Stimulated activated CD4-positive, alpha-beta T cell treated with anti-CD3 and anti-CD28 coated beads, TNF-alpha, amount 100 ng/mL, for 24 hours (primary cell): ENCODE results near the gene GCGR.

ENCODE experiments used
- DNase-seq, 3 experiments: peaks; one replicate each; pipeline ENCODE4 v3.0.0-alpha.2; 2020; ENCODE audit warnings: low read depth in 3 of 3

The GCGR gene

DNA sequence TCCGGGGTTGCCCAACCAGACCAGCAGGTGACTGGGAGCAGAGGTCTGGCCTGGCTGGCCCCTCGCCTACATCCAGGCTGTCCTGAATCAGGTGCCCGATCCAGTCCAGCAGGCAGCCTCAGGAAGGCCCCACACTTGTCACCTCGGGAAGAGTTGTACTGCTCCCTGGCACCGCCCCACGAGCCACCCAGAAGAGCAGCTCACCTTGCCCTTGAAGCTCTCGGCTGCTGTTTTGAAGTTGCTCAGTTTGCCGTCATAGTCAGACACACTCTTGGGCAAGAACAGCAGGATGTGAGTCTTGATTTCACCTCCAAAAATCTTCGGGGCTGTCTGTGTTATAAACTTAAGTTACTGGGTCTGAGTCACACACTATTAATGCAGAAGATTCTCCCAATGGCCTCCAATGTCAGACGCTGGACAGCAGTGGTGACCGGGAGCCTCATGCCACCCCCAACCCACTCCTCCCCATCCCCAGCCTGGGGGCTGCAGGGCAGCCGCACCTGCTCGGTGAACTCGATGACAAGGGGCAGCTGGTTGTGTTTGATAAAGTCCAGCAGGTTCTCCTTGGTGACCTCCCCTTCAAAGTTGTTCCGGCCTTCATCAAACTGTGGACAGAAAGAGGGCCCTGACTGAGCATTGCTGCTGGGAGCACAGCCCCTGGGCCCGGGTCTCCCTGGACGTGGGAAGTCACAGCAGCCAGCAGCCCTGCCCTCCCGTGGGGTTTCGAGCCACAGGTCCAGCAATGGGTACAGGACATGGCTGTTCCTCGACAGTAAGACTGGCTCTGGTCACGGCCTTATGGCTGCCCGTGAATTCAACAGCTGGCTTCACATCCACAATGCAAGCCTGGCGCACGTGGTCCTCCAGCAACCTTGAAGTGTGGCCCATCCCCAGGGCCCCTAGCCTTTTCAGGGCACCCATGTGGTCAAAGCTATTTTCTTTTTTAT is 43.1 kb downstream of the GCGR start:
- no peak for DNase-seq

GRCh38 chr17:81849457-81849856 is 45.5 kb downstream of the GCGR start:
- DNase-seq, result no peak

DNA sequence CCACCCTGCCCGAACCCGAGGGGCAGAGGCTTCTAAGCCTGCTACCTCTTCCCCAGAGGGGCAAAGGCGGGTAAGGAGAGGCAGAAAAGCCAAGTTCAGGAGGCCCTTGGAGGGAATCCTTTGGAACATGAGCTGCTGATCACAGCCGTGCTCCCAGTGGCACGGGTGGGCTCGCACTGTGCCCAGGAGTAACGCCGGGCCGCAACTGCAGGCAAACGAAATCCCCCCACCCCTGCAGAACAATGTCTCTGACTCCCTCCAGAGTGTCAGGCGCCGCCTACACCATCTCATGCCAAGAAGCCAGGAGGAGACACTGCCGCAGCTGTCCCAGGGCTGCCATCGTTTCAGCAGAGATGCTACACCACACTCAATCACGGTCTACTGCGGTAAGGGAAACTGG is 47.5 kb downstream of the GCGR start:
- DNase-seq, result no peak

DNA sequence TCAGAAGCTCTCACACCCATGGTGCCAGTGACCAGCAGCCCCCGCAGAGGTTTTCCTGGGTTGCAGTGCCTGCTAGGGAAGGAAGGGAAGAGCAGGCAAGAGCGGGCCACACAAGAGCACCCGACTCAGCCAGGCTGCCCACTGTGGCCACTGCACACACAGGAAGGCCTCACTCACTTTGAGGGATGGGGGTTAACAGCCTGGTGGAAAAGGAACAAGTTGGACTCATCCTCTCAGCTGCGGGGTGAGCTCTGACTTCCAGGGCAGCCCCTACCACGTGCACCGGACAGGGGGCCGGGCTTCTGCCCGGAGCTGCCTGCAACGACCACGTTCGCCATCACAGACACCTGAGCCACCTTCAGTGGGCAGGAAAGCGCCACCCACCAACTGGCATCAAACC is 48.3 kb downstream of the GCGR start:
- no peak for DNase-seq

DNA sequence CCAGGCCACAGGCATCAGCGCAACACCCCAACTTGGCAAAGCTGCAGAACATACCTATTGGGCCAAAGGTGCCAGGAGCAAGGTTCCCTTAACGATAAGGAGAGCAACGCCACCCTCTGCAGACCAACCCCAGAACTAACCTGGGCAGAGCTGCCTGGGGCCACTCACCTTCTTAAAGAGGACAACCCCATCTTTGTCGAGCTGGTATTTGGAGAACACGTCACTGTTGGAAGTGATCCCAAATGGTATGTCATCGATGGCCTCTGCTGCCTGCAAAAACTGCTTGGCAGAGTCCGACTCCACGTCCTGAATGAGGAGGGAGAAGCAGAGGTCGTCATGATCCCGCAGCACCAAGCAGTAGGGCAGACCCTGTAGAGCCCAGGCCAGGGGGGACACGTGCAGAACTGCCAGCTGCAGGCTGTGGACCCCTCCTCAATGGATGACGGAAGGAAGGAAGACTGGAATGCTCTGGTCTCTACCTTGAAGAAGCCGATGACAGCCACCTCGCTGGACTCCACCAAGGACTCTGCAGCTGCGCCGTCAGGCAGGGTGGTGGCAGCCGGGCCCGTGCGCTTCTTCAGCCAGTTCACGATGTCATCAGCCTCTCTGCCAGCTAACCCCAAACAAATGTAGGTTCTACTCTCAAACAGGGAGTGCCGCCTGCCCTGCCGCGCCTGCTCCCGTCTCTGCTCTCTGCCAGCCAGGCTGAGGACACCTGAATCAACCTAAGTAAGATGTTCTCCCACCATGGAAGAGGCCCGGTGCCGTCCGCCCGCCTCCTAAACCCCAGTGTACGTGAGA is 51.2 kb downstream of the GCGR start:
- DNase-seq, result no peak

GRCh38 chr17:81858170-81858966 is 54.4 kb downstream of the GCGR start:
- no peak for DNase-seq

DNA sequence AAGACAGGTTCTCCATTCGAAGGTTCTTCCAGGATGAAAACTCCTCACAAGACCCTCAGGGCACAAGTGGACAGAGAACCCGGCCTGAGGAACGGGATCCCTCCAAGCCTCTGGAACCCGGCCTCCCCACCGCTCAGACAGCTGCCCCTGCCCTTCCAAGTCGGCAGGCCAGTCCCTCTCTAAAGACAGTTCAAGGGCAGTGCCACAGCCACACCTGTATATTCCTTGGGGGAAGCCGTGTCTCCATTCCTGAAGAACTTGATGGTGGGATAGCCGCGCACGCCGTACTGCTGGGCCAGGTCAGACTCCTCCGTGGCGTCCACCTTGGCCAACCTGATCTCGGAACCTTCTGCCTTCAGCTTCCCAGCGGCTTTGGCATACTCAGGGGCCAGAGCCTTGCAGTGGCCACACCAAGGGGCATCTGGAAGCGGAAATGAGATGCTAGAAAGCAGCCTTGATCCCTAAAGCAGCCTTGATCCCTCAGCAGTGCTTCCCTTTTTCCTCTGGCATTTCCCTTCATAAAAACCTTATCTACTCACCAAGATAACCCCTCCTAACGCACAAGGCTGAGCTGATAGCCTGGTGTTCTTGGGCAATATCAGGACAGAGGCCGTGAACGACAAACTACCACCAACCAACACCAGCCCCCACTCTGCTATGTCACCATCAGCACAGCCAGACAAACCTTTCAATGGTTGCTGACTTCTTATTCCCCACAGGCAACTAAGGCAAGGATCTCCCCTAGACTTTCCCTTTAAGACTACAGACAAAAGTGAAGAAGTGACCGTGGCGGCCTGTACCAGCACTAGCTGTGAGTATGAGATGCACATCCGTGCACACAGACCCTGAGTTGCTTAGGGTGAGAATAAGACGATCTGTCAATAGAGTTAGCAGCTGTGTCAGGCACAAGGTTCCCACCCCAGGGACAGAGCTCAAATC is 55.3 kb downstream of the GCGR start:
- no peak for DNase-seq

DNA sequence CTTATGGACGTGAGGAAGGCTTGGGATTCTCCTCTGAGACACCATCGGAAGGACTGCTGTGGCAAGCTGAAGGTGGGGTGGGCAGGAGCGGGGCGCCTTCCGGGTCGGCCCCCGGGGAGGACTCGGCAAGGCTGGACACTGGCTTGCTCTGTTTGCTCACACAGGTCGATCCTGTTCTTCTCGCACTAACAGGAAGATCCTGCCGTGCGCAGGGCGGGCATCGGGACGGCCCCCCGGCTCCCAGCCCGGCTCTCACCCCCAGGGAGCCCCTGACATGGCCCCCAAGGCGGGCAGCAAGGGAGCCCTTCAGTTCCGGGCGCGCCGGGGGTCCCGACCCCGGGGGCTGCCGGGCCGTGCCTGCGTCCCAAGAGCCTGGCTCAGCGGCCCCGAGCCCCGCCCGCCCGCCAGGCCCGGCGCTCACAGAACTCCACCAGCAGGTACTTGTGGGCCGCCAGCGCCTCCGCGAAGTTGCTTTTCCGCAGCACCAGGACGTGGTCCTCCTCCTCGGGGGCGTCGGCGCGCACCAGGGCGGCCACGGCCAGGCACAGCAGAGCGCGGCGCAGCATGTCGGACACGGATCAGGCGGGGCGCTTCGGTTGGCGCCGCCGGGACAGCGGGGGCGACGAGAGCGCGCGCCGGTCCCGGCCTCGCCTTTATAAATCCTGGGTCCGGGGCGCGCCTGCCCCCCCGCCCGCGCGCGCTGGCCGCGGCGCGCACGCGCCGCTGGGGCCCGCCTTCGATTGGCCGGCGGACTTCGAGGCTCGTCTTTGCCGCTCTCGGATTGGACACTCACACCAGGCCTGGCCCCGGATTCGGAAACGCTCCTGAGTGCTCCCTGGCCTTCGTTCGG is 56.2 kb downstream of the GCGR start, which contains the start of gene P4HB:
Gene P4HB (minus strand): TSS at position 630 of the 850 bp plus-strand sequence. CDS start 64 bp downstream, at position 566.
- DNase-seq, result peak in 2 of 3 experiments; percentile 94 to 97

- DNase-seq, result peak; percentile 98 to 99 (median 98)
These were observed 57.0 kb downstream of the GCGR start for GRCh38 chr17:81860756-81861568.

- DNase-seq, result no peak
These were observed 59.2 kb downstream of the GCGR start for GRCh38 chr17:81863123-81863675.
